ENCODE measurements around the gene DCBLD2. TPM values are rescaled to one million over a fixed set of nuclear protein-coding genes. Genes with fewer than 3 reads are reported as not detected.
"Not testable (repeated sequence)": the region's sequence is repeated elsewhere in the genome, so short reads cannot be mapped to it uniquely, and the experiment has no call there.

Gene DCBLD2
- total RNA-seq, 1 experiment from 2014 or later = 112 TPM

- Histone ChIP-seq H3K4me1 (replicated peaks; ENCODE audit: insufficient read depth) (0 out of 2 replicates have a peak, but pooled peaks cover 3% of the 10 kb centered on the region), H3K4me3 (no peak overlapping the region), H3K27ac (no peak overlapping the region), H2AFZ (no peak overlapping the region), H3F3A (ENCODE audit: insufficient read depth, low read depth) (peaks cover 44% of the 10 kb centered on the region), H3K9me2 (ENCODE audit: insufficient read depth) (no peaks in the 10 kb centered on the region), H3K27me3 (ENCODE audit: insufficient read depth, low read depth) (no peaks in the 10 kb centered on the region), H4K20me1 (ENCODE audit: insufficient read depth) (no peaks in the 10 kb centered on the region), H3K36me3 (ENCODE audit: low read depth) (peaks cover 84% of the 10 kb centered on the region), H3K4me2 (no peak overlapping the region), H3K9me3 (ENCODE audit: insufficient read depth, low read depth) (peaks cover 10% of the 10 kb centered on the region; the same call in 1 of the 2 replicates), H3K79me2 (ENCODE audit: low read depth) (peaks cover 71% of the 10 kb centered on the region)
- TF ChIP-seq EZH2 (IDR thresholded peaks at IDR 0.05; ENCODE audit: low read depth) (no peak), CTCF (conservative IDR thresholded peaks at IDR 0.05) (no peak)
- CTCF ChIA-PET = no interaction called here
- intact Hi-C loops (cut with micrococcal nuclease; ENCODE audit: unreplicated experiment) = no loop called here
- POLR2A ChIA-PET (ENCODE audit: unreplicated experiment) = no interaction called here
- BruUV-seq (replicated peaks) = no TSS peak
- no peak for DNase-seq
These were observed 26.0 kb downstream of the DCBLD2 start for GRCh38 chr3:98875535-98875934.

GRCh38 chr3:98874602-98875249, 26.8 kb downstream of the DCBLD2 start:
- peaks cover 82% of the 10 kb centered on the region for H3K36me3 ChIP-seq (ENCODE audit: low read depth)
- H2AFZ ChIP-seq = no peak overlapping the region
- no peaks in the 10 kb centered on the region for H3K9me2 ChIP-seq (ENCODE audit: insufficient read depth)
- no peaks in the 10 kb centered on the region for H3K27me3 ChIP-seq (ENCODE audit: insufficient read depth, low read depth)
- H4K20me1 ChIP-seq (ENCODE audit: insufficient read depth) = no peaks in the 10 kb centered on the region
- ChIA-PET CTCF (no interaction called here), POLR2A (ENCODE audit: unreplicated experiment) (no interaction called here)
- H3K9me3 ChIP-seq (ENCODE audit: insufficient read depth, low read depth) = peaks cover 10% of the 10 kb centered on the region
- TF ChIP-seq EZH2 (IDR thresholded peaks at IDR 0.05; ENCODE audit: low read depth) (no peak), CTCF (conservative IDR thresholded peaks at IDR 0.05) (no peak)
- H3K4me2 ChIP-seq = no peak overlapping the region
- intact Hi-C loops (cut with micrococcal nuclease; ENCODE audit: unreplicated experiment) = no loop called here
- no peak overlapping the region for H3K27ac ChIP-seq
- no peak overlapping the region for H3K4me3 ChIP-seq
- no TSS peak for BruUV-seq (replicated peaks)
- no peak for DNase-seq
- 0 out of 2 replicates have a peak, but pooled peaks cover 3% of the 10 kb centered on the region for H3K4me1 ChIP-seq (replicated peaks; ENCODE audit: insufficient read depth)
- H3K79me2 ChIP-seq (ENCODE audit: low read depth) = peaks cover 72% of the 10 kb centered on the region
- H3F3A ChIP-seq (ENCODE audit: insufficient read depth, low read depth) = peaks cover 42% of the 10 kb centered on the region

- H3K4me2 ChIP-seq = no peak overlapping the region
- H4K20me1 ChIP-seq (ENCODE audit: insufficient read depth) = no peaks in the 10 kb centered on the region
- peaks cover 31% of the 10 kb centered on the region for H3F3A ChIP-seq (ENCODE audit: insufficient read depth, low read depth)
- TF ChIP-seq CTCF (conservative IDR thresholded peaks at IDR 0.05) = no peak
- no peak for DNase-seq
- H3K27me3 ChIP-seq (ENCODE audit: insufficient read depth, low read depth) = no peaks in the 10 kb centered on the region
- intact Hi-C loops (cut with micrococcal nuclease; ENCODE audit: unreplicated experiment) = no loop called here
- no peak overlapping the region for H2AFZ ChIP-seq
- ChIA-PET CTCF (no interaction called here), POLR2A (ENCODE audit: unreplicated experiment) (no interaction called here)
- H3K4me1 ChIP-seq (replicated peaks; ENCODE audit: insufficient read depth) = no peaks in the 10 kb centered on the region
- H3K36me3 ChIP-seq (ENCODE audit: low read depth) = peaks cover 64% of the 10 kb centered on the region
- peaks cover 50% of the 10 kb centered on the region for H3K79me2 ChIP-seq (ENCODE audit: low read depth)
- no peak overlapping the region for H3K4me3 ChIP-seq
- peaks cover 17% of the 10 kb centered on the region for H3K9me3 ChIP-seq (ENCODE audit: insufficient read depth, low read depth)
- no TSS peak for BruUV-seq (replicated peaks)
- no peaks in the 10 kb centered on the region for H3K9me2 ChIP-seq (ENCODE audit: insufficient read depth)
- H3K27ac ChIP-seq = no peak overlapping the region
These were observed 32.1 kb downstream of the DCBLD2 start for GRCh38 chr3:98869391-98869790.

- H3K27ac ChIP-seq; H2AFZ ChIP-seq; POLR2A ChIA-PET (ENCODE audit: unreplicated experiment); H3K4me3 ChIP-seq; H4K20me1 ChIP-seq (ENCODE audit: insufficient read depth); BruUV-seq (replicated peaks); H3K4me2 ChIP-seq; H3K27me3 ChIP-seq (ENCODE audit: insufficient read depth, low read depth); H3K9me2 ChIP-seq (ENCODE audit: insufficient read depth); intact Hi-C loops (cut with micrococcal nuclease; ENCODE audit: unreplicated experiment); CTCF ChIA-PET; H3K4me1 ChIP-seq (replicated peaks; ENCODE audit: insufficient read depth); DNase-seq: not testable (repeated sequence)
- Histone ChIP-seq H3K36me3 (ENCODE audit: low read depth) (peaks cover 38% of the 10 kb centered on the region; the same call in 1 of the 2 replicates), H3K79me2 (ENCODE audit: low read depth) (peaks cover 68% of the 10 kb centered on the region), H3F3A (ENCODE audit: insufficient read depth, low read depth) (peaks cover 26% of the 10 kb centered on the region; the same call in 1 of the 2 replicates), H3K9me3 (ENCODE audit: insufficient read depth, low read depth) (peaks cover 13% of the 10 kb centered on the region; the same call in 1 of the 2 replicates)
These were observed 43.5 kb downstream of the DCBLD2 start for GRCh38 chr3:98857971-98858370.

- intact Hi-C loops (cut with micrococcal nuclease; ENCODE audit: unreplicated experiment); BruUV-seq (replicated peaks); H3K9me2 ChIP-seq (ENCODE audit: insufficient read depth); POLR2A ChIA-PET (ENCODE audit: unreplicated experiment); H4K20me1 ChIP-seq (ENCODE audit: insufficient read depth); H3K4me3 ChIP-seq; CTCF ChIA-PET; H2AFZ ChIP-seq; H3K27ac ChIP-seq; H3K4me1 ChIP-seq (replicated peaks; ENCODE audit: insufficient read depth); DNase-seq; H3K27me3 ChIP-seq (ENCODE audit: insufficient read depth, low read depth); H3K4me2 ChIP-seq: not testable (repeated sequence)
- peaks cover 68% of the 10 kb centered on the region for H3K79me2 ChIP-seq (ENCODE audit: low read depth)
- peaks cover 13% of the 10 kb centered on the region; the same call in 1 of the 2 replicates for H3K9me3 ChIP-seq (ENCODE audit: insufficient read depth, low read depth)
- peaks cover 31% of the 10 kb centered on the region; the same call in 1 of the 2 replicates for H3F3A ChIP-seq (ENCODE audit: insufficient read depth, low read depth)
- H3K36me3 ChIP-seq (ENCODE audit: low read depth) = peaks cover 38% of the 10 kb centered on the region; the same call in 1 of the 2 replicates
These were observed 44.2 kb downstream of the DCBLD2 start for GRCh38 chr3:98857258-98857657.
